ENCODE data around the gene RFX2. TPM values are rescaled to one million over a fixed set of nuclear protein-coding genes. Genes with fewer than 3 reads are reported as not detected.
"Not testable (repeated sequence)": the region's sequence is repeated elsewhere in the genome, so short reads cannot be mapped to it uniquely, and the experiment has no call there.

The RFX2 gene
- total RNA-seq, 2 experiments from 2014 or later = 8.6 to 8.9 TPM

GRCh38 chr19:6006070-6006446 lies 104.2 kb downstream of the RFX2 start:
- intact Hi-C loops (cut with DNase I, micrococcal nuclease); H3K4me1 Mint-ChIP-seq: not testable (repeated sequence)
- POLR2A ChIA-PET = interaction anchor here (0.6 kb wide), 1 partner anchor 17 kb away, joined by 9 read pairs; no protein-coding TSS in a partner anchor

GRCh38 chr19:6005321-6006069 lies 104.8 kb downstream of the RFX2 start:
- Mint-ChIP-seq H3K36me3 (ENCODE audit: low read depth) (peaks cover 3% of the 10 kb centered on the region), H3K9me3 (ENCODE audit: low read depth) (peaks cover under 1% of the 10 kb centered on the region), H3K4me3 (no peak overlapping the region), H3K27me3 (no peaks in the 10 kb centered on the region), H3K27ac (no peak overlapping the region), H3K4me1 (no peaks in the 10 kb centered on the region)
- CTCF ChIA-PET = interaction anchor here (0.6 to 1.6 kb wide), 4 partner anchors 13 to 811 kb away, joined by 3 read pairs; no protein-coding TSS in a partner anchor
- no peak for ATAC-seq
- DNase-seq = no peak
- intact Hi-C loops (cut with DNase I, micrococcal nuclease) = no loop called here
- POLR2A ChIA-PET = no interaction called here

More at GRCh38 chr19:6006070-6006446, 104.2 kb downstream of the RFX2 start:
- not testable (repeated sequence) for H3K27me3 Mint-ChIP-seq; DNase-seq; ATAC-seq; H3K4me3 Mint-ChIP-seq; H3K36me3 Mint-ChIP-seq (ENCODE audit: low read depth); H3K27ac Mint-ChIP-seq; H3K9me3 Mint-ChIP-seq (ENCODE audit: low read depth)
- CTCF ChIA-PET = interaction anchor here (0.6 to 1.6 kb wide), 2 partner anchors 13 to 810 kb away, joined by 3 read pairs; no protein-coding TSS in a partner anchor

- Mint-ChIP-seq H3K4me1 (no peaks in the 10 kb centered on the region), H3K27ac (no peak overlapping the region), H3K9me3 (ENCODE audit: low read depth) (peaks cover 7% of the 10 kb centered on the region), H3K36me3 (ENCODE audit: low read depth) (peaks cover 11% of the 10 kb centered on the region), H3K4me3 (no peak overlapping the region), H3K27me3 (no peaks in the 10 kb centered on the region)
- POLR2A ChIA-PET = no interaction called here
- intact Hi-C loops (cut with DNase I, micrococcal nuclease) = no loop called here
- DNase-seq (no peak), ATAC-seq (no peak)
- CTCF ChIA-PET = interaction anchor here (1.4 kb wide), 1 partner anchor 16 kb away, joined by 3 read pairs; no protein-coding TSS in a partner anchor
Measured at GRCh38 chr19:6003976-6004375, 106.3 kb downstream of the RFX2 start.

GRCh38 chr19:6002591-6002990 lies 107.7 kb downstream of the RFX2 start:
- H3K27me3 Mint-ChIP-seq = no peaks in the 10 kb centered on the region
- ChIA-PET CTCF (interaction anchor here (2.1 kb wide), 1 partner anchor 20 kb away, joined by 8 read pairs; no protein-coding TSS in a partner anchor), POLR2A (no interaction called here)
- ATAC-seq (no peak), DNase-seq (no peak)
- intact Hi-C loops (cut with DNase I, micrococcal nuclease) = no loop called here
- no peak overlapping the region for H3K27ac Mint-ChIP-seq
- peaks cover 7% of the 10 kb centered on the region for H3K9me3 Mint-ChIP-seq (ENCODE audit: low read depth)
- peaks cover 11% of the 10 kb centered on the region for H3K36me3 Mint-ChIP-seq (ENCODE audit: low read depth)
- H3K4me3 Mint-ChIP-seq = no peak overlapping the region
- H3K4me1 Mint-ChIP-seq = no peaks in the 10 kb centered on the region

- no peak for ATAC-seq
Measured at GRCh38 chr19:6000228-6000847, 110.0 kb downstream of the RFX2 start.

GRCh38 chr19:5999693-6000092 lies 110.6 kb downstream of the RFX2 start:
- Mint-ChIP-seq H3K36me3 (ENCODE audit: low read depth) (peaks cover 11% of the 10 kb centered on the region), H3K27me3 (no peaks in the 10 kb centered on the region), H3K9me3 (ENCODE audit: low read depth) (peaks cover 7% of the 10 kb centered on the region), H3K27ac (no peak overlapping the region), H3K4me3 (no peak overlapping the region), H3K4me1 (no peaks in the 10 kb centered on the region)
- intact Hi-C loops (cut with DNase I, micrococcal nuclease) = no loop called here
- DNase-seq (no peak), ATAC-seq (no peak)
- POLR2A ChIA-PET = no interaction called here
- CTCF ChIA-PET = interaction anchor here (1.4 kb wide), 1 partner anchor 12 kb away, joined by 3 read pairs; no protein-coding TSS in a partner anchor

More at GRCh38 chr19:6000228-6000847, 110.0 kb downstream of the RFX2 start:
- ChIA-PET POLR2A (no interaction called here), CTCF (interaction anchor here (1.4 kb wide), 1 partner anchor 13 kb away, joined by 3 read pairs; no protein-coding TSS in a partner anchor)
- Mint-ChIP-seq H3K27ac (no peak overlapping the region), H3K4me3 (no peak overlapping the region), H3K4me1 (no peaks in the 10 kb centered on the region), H3K9me3 (ENCODE audit: low read depth) (peaks cover 7% of the 10 kb centered on the region), H3K36me3 (ENCODE audit: low read depth) (peaks cover 11% of the 10 kb centered on the region), H3K27me3 (no peaks in the 10 kb centered on the region)
- intact Hi-C loops (cut with DNase I, micrococcal nuclease) = no loop called here
- DNase-seq = no peak

GRCh38 chr19:5997371-5997770 lies 112.9 kb downstream of the RFX2 start:
- ChIA-PET POLR2A (no interaction called here), CTCF (interaction anchor here (0.7 kb wide), 1 partner anchor 28 kb away, joined by 3 read pairs; no protein-coding TSS in a partner anchor)
- H3K36me3 Mint-ChIP-seq (ENCODE audit: low read depth) = peaks cover 11% of the 10 kb centered on the region
- no peak overlapping the region for H3K4me3 Mint-ChIP-seq
- H3K9me3 Mint-ChIP-seq (ENCODE audit: low read depth) = peaks cover 7% of the 10 kb centered on the region
- no peak overlapping the region for H3K27ac Mint-ChIP-seq
- intact Hi-C loops (cut with DNase I, micrococcal nuclease) = no loop called here
- DNase-seq (no peak), ATAC-seq (no peak)
- no peaks in the 10 kb centered on the region for H3K27me3 Mint-ChIP-seq
- no peaks in the 10 kb centered on the region for H3K4me1 Mint-ChIP-seq

GRCh38 chr19:5996623-5997320 lies 113.5 kb downstream of the RFX2 start:
- Mint-ChIP-seq H3K4me3 (no peak overlapping the region), H3K4me1 (no peaks in the 10 kb centered on the region), H3K36me3 (ENCODE audit: low read depth) (peaks cover 11% of the 10 kb centered on the region), H3K27ac (no peak overlapping the region), H3K27me3 (no peaks in the 10 kb centered on the region), H3K9me3 (ENCODE audit: low read depth) (peaks cover 7% of the 10 kb centered on the region)
- ChIA-PET POLR2A (interaction anchor here (0.6 kb wide), 1 partner anchor 68 kb away, joined by 3 read pairs; no protein-coding TSS in a partner anchor), CTCF (interaction anchor here (0.7 kb wide), 1 partner anchor 29 kb away, joined by 3 read pairs; no protein-coding TSS in a partner anchor)
- no peak for DNase-seq
- intact Hi-C loops (cut with DNase I, micrococcal nuclease) = no loop called here
- no peak for ATAC-seq

- CTCF ChIA-PET = no interaction called here
- intact Hi-C loops (cut with DNase I, micrococcal nuclease) = no loop called here
Measured at GRCh38 chr19:5996102-5996501, 114.2 kb downstream of the RFX2 start.

GRCh38 chr19:5995606-5996005 lies 114.7 kb downstream of the RFX2 start:
- no peaks in the 10 kb centered on the region for H3K27me3 Mint-ChIP-seq
- intact Hi-C loops (cut with DNase I, micrococcal nuclease) = no loop called here
- H3K9me3 Mint-ChIP-seq (ENCODE audit: low read depth) = peaks cover 7% of the 10 kb centered on the region
- no peak overlapping the region for H3K27ac Mint-ChIP-seq
- no peak overlapping the region for H3K4me3 Mint-ChIP-seq
- ATAC-seq (no peak), DNase-seq (no peak)
- no peaks in the 10 kb centered on the region for H3K4me1 Mint-ChIP-seq
- CTCF ChIA-PET = no interaction called here
- POLR2A ChIA-PET = no interaction called here
- peaks cover 9% of the 10 kb centered on the region for H3K36me3 Mint-ChIP-seq (ENCODE audit: low read depth)

More at GRCh38 chr19:5996102-5996501, 114.2 kb downstream of the RFX2 start:
- Mint-ChIP-seq H3K9me3 (ENCODE audit: low read depth) (peaks cover 7% of the 10 kb centered on the region), H3K36me3 (ENCODE audit: low read depth) (peaks cover 11% of the 10 kb centered on the region), H3K27me3 (no peaks in the 10 kb centered on the region), H3K27ac (no peak overlapping the region), H3K4me1 (no peaks in the 10 kb centered on the region), H3K4me3 (no peak overlapping the region)
- POLR2A ChIA-PET = interaction anchor here (0.6 kb wide), 1 partner anchor 68 kb away, joined by 3 read pairs; no protein-coding TSS in a partner anchor
- DNase-seq = no peak
- ATAC-seq = no peak

- intact Hi-C loops (cut with DNase I, micrococcal nuclease) = no loop called here
- DNase-seq (no peak), ATAC-seq (no peak)
- H3K4me1 Mint-ChIP-seq = no peaks in the 10 kb centered on the region
- H3K4me3 Mint-ChIP-seq = no peak overlapping the region
- H3K27ac Mint-ChIP-seq = no peak overlapping the region
- H3K9me3 Mint-ChIP-seq (ENCODE audit: low read depth) = peaks cover 3% of the 10 kb centered on the region
- no peaks in the 10 kb centered on the region for H3K27me3 Mint-ChIP-seq
- ChIA-PET POLR2A (no interaction called here), CTCF (interaction anchor here (1.2 kb wide), 1 partner anchor 35 kb away, joined by 4 read pairs; no protein-coding TSS in a partner anchor)
- peaks cover 4% of the 10 kb centered on the region for H3K36me3 Mint-ChIP-seq (ENCODE audit: low read depth)
Measured at GRCh38 chr19:5994405-5995165, 115.7 kb downstream of the RFX2 start.

Measured in activated CD4-positive, alpha-beta T cell treated with anti-CD3 and anti-CD28 coated beads for 36 hours (primary cell).